Gastroesophageal sphincter (tissue), 4 donors: ENCODE results near the gene TEX11. TPM values are rescaled to one million over a fixed set of nuclear protein-coding genes. Genes with fewer than 3 reads are reported as not detected.
"Not testable (repeated sequence)": the region's sequence is repeated elsewhere in the genome, so short reads cannot be mapped to it uniquely, and the experiment has no call there.

ENCODE experiments used
- ATAC-seq: fragments of 150-250 bp; one replicate; pipeline ENCODE4 v1.9.1; 2016; ENCODE audit warnings: mild to moderate bottlenecking, moderate library complexity
- H3K27ac ChIP-seq, 4 donors: fragments of 200-600 bp; sonication (generic) in 3 of 4; 1 replicate in 3 of 4; 2 replicates in 1 of 4; pipeline ENCODE4 v1.5.1; 2016 to 2019
- H3K27me3 ChIP-seq: fragments of 200-600 bp; sonication (generic); one replicate; pipeline ENCODE4 v1.5.1; 2019
- H3K36me3 ChIP-seq, 2 donors: fragments of 200-600 bp; sonication (generic); one replicate each; pipeline ENCODE4 v1.5.1; 2019; ENCODE audit warnings: control low read depth in 1 of 2
- H3K4me1 ChIP-seq, 3 donors: fragments of 200-600 bp; sonication (generic); 1 replicate in 2 of 3; 2 replicates in 1 of 3; pipeline ENCODE4 v1.5.1; 2016 to 2019; ENCODE audit warnings: control low read depth in 2 of 3
- H3K4me3 ChIP-seq, 2 donors: fragments of 200-600 bp; sonication (generic); one replicate each; pipeline ENCODE4 v1.5.1; 2019; ENCODE audit warnings: mild to moderate bottlenecking in 1 of 2, moderate library complexity in 1 of 2
- H3K9me3 ChIP-seq, 3 donors: fragments of 200-600 bp; sonication (generic); one replicate each; pipeline ENCODE4 v1.5.1; 2017 to 2019; ENCODE audit warnings: control low read depth in 2 of 3
- CTCF ChIP-seq, 4 experiments: fragments of 200-600 bp in 2 of 4; fragments of 450-650 bp in 2 of 4; sonication (generic) in 1 of 4; IDR thresholded peaks; one replicate each; pipeline ENCODE4 v1.5.1; 2017 to 2019; ENCODE audit warnings: antibody characterized with exemption in 4 of 4, mild to moderate bottlenecking in 2 of 4, moderate library complexity in 2 of 4
- EP300 ChIP-seq: sonication (generic); formaldehyde crosslinking; IDR thresholded peaks from one replicate; pipeline ENCODE4 v1.6.1; 2017; ENCODE audit warnings: antibody characterized with exemption, mild to moderate bottlenecking
- POLR2A ChIP-seq, 2 donors: fragments of 450-650 bp; IDR thresholded peaks; one replicate each; pipeline ENCODE4 v1.6.1; 2017; ENCODE audit warnings: antibody characterized with exemption in 2 of 2, mild to moderate bottlenecking in 2 of 2, moderate library complexity in 1 of 2
- POLR2AphosphoS5 ChIP-seq: sonication (generic); formaldehyde crosslinking; IDR thresholded peaks from one replicate; pipeline ENCODE4 v1.6.1; 2017; ENCODE audit warnings: antibody characterized with exemption
- WGBS, 2 donors: methylation state at CpG; one replicate each; pipeline ENCODE4 v1.1.5; 2018; ENCODE audit warnings: low coverage in 1 of 2; 5-methylcytosine and 5-hydroxymethylcytosine counted together
- total RNA-seq, 4 donors: library from RNA; depleted of rRNA; stranded (reverse); fragments of >200 nt; gene quantifications; one replicate each; pipeline ENCODE4 v1.1.0, GENCODE V29; 2016

The TEX11 gene
- total RNA-seq, 4 donors from 2014 or later, result not detected

- WGBS, 2 donors, result 22 to 67% methylated on average over 1 of the region's 1 CpG
- Histone ChIP-seq H3K4me3 (no peak overlapping the region), H3K27me3 (no peaks in the 10 kb centered on the region), H3K27ac (no peak overlapping the region), H3K9me3 (no peaks in the 10 kb centered on the region), H3K4me1 (no peaks in the 10 kb centered on the region), H3K36me3 (no peaks in the 10 kb centered on the region)
- TF ChIP-seq POLR2AphosphoS5 (no peak), EP300 (no peak)
- ATAC-seq, result no peak
Observed at GRCh38 chrX:70592091-70592490, 316.4 kb downstream of the TEX11 start.

GRCh38 chrX:70587158-70587557, 321.4 kb downstream of the TEX11 start:
- not testable (repeated sequence) for H3K4me3 ChIP-seq, H3K36me3 ChIP-seq, ATAC-seq, H3K27ac ChIP-seq, H3K27me3 ChIP-seq, H3K4me1 ChIP-seq, H3K9me3 ChIP-seq
- WGBS, 2 donors, result 20 to 43% methylated on average over 1 of the region's 1 CpG

GRCh38 chrX:70577442-70577841, 331.1 kb downstream of the TEX11 start:
- H3K4me3 ChIP-seq, result no peak overlapping the region
- no peak for ATAC-seq
- no peaks in the 10 kb centered on the region for H3K27me3 ChIP-seq
- H3K36me3 ChIP-seq, result no peaks in the 10 kb centered on the region
- H3K27ac ChIP-seq, result no peak overlapping the region
- H3K9me3 ChIP-seq, result peaks cover 0 to 14% (median 0%) of the 10 kb centered on the region in 3 donors
- 57 to 73% methylated on average over 2 to 4 of the region's 4 CpGs for WGBS, 2 donors
- no peaks in the 10 kb centered on the region for H3K4me1 ChIP-seq
- TF ChIP-seq CTCF (IDR thresholded peaks at IDR 0.05), result no peak
- no peak for TF ChIP-seq EP300
- no peak for TF ChIP-seq POLR2A (IDR thresholded peaks at IDR 0.05)
- no peak for TF ChIP-seq POLR2AphosphoS5

- H3K36me3 ChIP-seq, ATAC-seq, H3K4me3 ChIP-seq, H3K4me1 ChIP-seq, H3K27ac ChIP-seq, H3K9me3 ChIP-seq, H3K27me3 ChIP-seq: not testable (repeated sequence)
- WGBS, 2 donors, result 0 to 92% methylated on average over 1 to 14 of the region's 21 CpGs
Observed at GRCh38 chrX:70569922-70570576, 338.5 kb downstream of the TEX11 start.

- H3K27me3 ChIP-seq, result no peaks in the 10 kb centered on the region
- no peak for ATAC-seq
- H3K36me3 ChIP-seq, result no peaks in the 10 kb centered on the region
- no peak overlapping the region for H3K4me3 ChIP-seq
- H3K27ac ChIP-seq, result no peak overlapping the region
- no peak for TF ChIP-seq EP300
- no peak for TF ChIP-seq POLR2AphosphoS5
- TF ChIP-seq CTCF (IDR thresholded peaks at IDR 0.05), result no peak
- TF ChIP-seq POLR2A (IDR thresholded peaks at IDR 0.05), result no peak
- no peaks in the 10 kb centered on the region for H3K9me3 ChIP-seq
- no peaks in the 10 kb centered on the region for H3K4me1 ChIP-seq
- WGBS, 2 donors, result 62 to 73% methylated on average over 5 of the region's 5 CpGs
Observed at GRCh38 chrX:70554948-70555347, 353.6 kb downstream of the TEX11 start.

- no peak for TF ChIP-seq POLR2A (IDR thresholded peaks at IDR 0.05)
- TF ChIP-seq POLR2AphosphoS5, result no peak
- no peak for TF ChIP-seq CTCF (IDR thresholded peaks at IDR 0.05)
- no peak for TF ChIP-seq EP300
- Histone ChIP-seq H3K27me3 (no peaks in the 10 kb centered on the region), H3K4me1 (no peaks in the 10 kb centered on the region), H3K4me3 (no peak overlapping the region), H3K9me3 (no peaks in the 10 kb centered on the region), H3K36me3 (no peaks in the 10 kb centered on the region), H3K27ac (no peak overlapping the region)
- 0 to 5% methylated on average over 1 to 2 of the region's 2 CpGs for WGBS, 2 donors
- ATAC-seq, result no peak
Observed at GRCh38 chrX:70554523-70554922, 354.0 kb downstream of the TEX11 start.
